PC-3 (cell line): ENCODE data around the gene CD79A.

Experiments used
- CTCF ChIP-seq: fragments of 300-600 bp; sonication (generic); conservative IDR thresholded peaks from 2 replicates; pipeline ENCODE4 v1.5.1; 2017; ENCODE audit warnings: antibody characterized with exemption, low read depth, mild to moderate bottlenecking, low read length
- EZH2phosphoT487 ChIP-seq: fragments of 300-600 bp; sonication (generic); IDR thresholded peaks from 2 replicates; pipeline ENCODE4 v1.6.1; 2018; ENCODE audit warnings: mild to moderate bottlenecking, antibody characterized with exemption, low read length, borderline replicate concordance

DNA sequence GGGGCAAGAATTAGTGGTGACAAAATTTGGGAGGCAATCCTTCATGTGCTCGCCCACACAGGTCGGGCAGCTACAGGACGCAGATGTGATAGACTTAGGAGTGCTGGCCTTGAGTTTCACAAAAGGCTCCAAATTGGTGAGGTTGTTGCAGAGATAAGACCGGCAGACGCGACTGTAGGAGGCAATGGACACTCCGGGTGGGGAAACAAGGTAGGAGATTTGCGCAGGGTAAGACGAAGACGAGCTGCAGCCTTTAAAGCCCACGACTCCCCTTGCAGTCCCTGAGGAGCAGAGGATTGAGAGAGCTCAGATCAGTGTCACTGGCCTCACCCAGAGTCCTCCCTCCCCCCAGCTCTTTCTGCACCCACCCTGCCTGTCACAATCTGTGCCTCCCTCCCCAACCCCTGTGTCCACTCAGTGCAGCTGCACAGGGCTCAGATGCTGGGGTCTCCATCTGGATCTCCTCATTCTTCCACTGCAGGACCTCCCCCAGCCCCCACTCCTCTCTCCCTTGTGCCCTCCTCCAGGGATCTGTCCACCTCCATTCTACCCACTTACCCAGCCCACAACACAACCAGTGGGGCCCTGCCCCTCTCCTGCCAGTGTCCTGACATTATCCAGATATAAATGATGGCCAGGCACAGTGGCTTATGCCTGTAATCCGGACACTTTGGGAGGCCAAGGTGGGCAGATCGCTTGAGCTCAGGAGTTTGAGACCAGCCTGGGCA is 38.9 kb upstream of the CD79A start:
- no peak for TF ChIP-seq CTCF
- no peak for TF ChIP-seq EZH2phosphoT487
